Tibial nerve (tissue), 4 donors: Measurements from ENCODE around the gene KCNMA1. TPM values are rescaled to one million over a fixed set of nuclear protein-coding genes. Genes with fewer than 3 reads are reported as not detected.

Experiments used
- DNase-seq, 2 donors: peaks; one replicate each; pipeline ENCODE4 v3.0.0-alpha.2; 2019; ENCODE audit warnings: low spot score in 2 of 2
- H3K27ac ChIP-seq, 4 donors: fragments of 200-600 bp; sonication (generic) in 3 of 4; one replicate each; pipeline ENCODE4 v1.5.1; 2017 to 2019; ENCODE audit warnings: mild to moderate bottlenecking in 1 of 4
- H3K27me3 ChIP-seq, 2 donors: fragments of 200-600 bp; sonication (generic) in 1 of 2; one replicate each; pipeline versions ENCODE4 v1.5.1 to v1.6.0; 2017 to 2019
- H3K36me3 ChIP-seq, 3 donors: fragments of 200-600 bp; sonication (generic); one replicate each; pipeline ENCODE4 v1.5.1; 2018 to 2019
- H3K4me1 ChIP-seq, 4 donors: fragments of 200-600 bp; sonication (generic) in 3 of 4; one replicate each; pipeline ENCODE4 v1.5.1; 2017 to 2019
- H3K4me3 ChIP-seq, 4 donors: fragments of 200-600 bp; sonication (generic) in 3 of 4; one replicate each; pipeline ENCODE4 v1.5.1; 2017 to 2019; ENCODE audit warnings: mild to moderate bottlenecking in 1 of 4, moderate library complexity in 1 of 4
- H3K9me3 ChIP-seq, 4 donors: fragments of 200-600 bp; sonication (generic) in 3 of 4; one replicate each; pipeline ENCODE4 v1.5.1; 2017 to 2019
- CTCF ChIP-seq, 5 experiments: fragments of 200-600 bp in 3 of 5; fragments of 450-650 bp in 2 of 5; sonication (generic) in 3 of 5; IDR thresholded peaks; one replicate each; pipeline ENCODE4 v1.5.1; 2016 to 2019; ENCODE audit warnings: antibody characterized with exemption in 5 of 5, mild to moderate bottlenecking in 3 of 5, moderate library complexity in 2 of 5
- EP300 ChIP-seq, 2 donors: sonication (generic); formaldehyde crosslinking; IDR thresholded peaks; one replicate each; pipeline ENCODE4 v1.6.1; 2017; ENCODE audit warnings: antibody characterized with exemption in 2 of 2, mild to moderate bottlenecking in 1 of 2
- POLR2A ChIP-seq, 2 donors: fragments of 450-650 bp; IDR thresholded peaks; one replicate each; pipeline ENCODE4 v1.6.1; 2017; ENCODE audit warnings: antibody characterized with exemption in 2 of 2, mild to moderate bottlenecking in 2 of 2, moderate library complexity in 2 of 2
- WGBS, 2 donors: methylation state at CpG; one replicate each; pipeline ENCODE4 v1.1.5; 2018; 5-methylcytosine and 5-hydroxymethylcytosine counted together
- total RNA-seq, 4 donors: library from RNA; depleted of rRNA; stranded (reverse); fragments of >200 nt; gene quantifications; one replicate each; pipeline ENCODE4 v1.1.0, GENCODE V29; 2016

KCNMA1 gene
- total RNA-seq, 4 donors from 2014 or later: 10.2 to 19.9 (median 13.7) TPM

DNA sequence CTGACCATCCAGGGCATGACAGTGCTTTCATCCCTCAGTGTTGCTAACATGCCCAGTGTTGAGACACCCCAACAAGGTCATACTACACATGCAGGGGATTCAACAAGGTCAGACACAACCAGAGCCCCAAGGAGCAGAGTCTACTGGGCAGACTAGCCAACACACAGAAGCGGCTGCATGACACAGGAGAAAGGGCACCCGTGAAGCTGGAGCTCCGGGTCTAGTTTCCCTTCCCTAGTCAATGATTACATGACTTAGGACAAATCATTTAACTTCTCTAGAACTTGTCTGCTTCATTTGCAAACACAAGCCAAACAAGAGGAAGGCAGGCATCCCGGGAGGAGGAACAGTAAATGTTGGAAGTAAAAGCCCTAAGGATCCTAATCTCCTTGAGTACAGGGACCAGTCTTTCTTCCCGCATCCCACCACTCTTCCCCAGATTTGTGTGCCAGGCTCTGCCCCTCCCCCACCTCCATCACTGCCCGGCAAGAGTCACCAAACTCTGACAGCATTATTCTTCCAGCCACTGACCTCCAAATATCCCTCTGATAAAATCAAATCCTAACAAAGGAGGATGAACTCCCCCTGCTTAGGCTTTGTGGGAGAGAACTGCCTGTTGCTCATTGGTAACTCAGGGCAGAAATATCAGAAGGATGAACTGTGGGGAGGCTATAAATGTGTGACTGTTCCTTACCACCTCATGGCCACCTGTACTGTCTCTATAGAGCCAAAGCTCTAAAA lies 104.3 kb downstream of the KCNMA1 start:
- Histone ChIP-seq H3K36me3 (no peaks in the 10 kb centered on the region), H3K27me3 (no peaks in the 10 kb centered on the region), H3K27ac (peak overlapping the region in 1 of 4 donors; percentile 43), H3K4me3 (no peak overlapping the region), H3K4me1 (peaks cover 0 to 14% (median 10%) of the 10 kb centered on the region in 4 donors), H3K9me3 (no peaks in the 10 kb centered on the region)
- WGBS, 2 donors: 62% methylated on average over 6 of the region's 6 CpGs
- no peak for DNase-seq
- TF ChIP-seq POLR2A (IDR thresholded peaks at IDR 0.05): no peak
- no peak for TF ChIP-seq EP300 (IDR thresholded peaks at IDR 0.05)
- TF ChIP-seq CTCF (IDR thresholded peaks at IDR 0.05): no peak

DNA sequence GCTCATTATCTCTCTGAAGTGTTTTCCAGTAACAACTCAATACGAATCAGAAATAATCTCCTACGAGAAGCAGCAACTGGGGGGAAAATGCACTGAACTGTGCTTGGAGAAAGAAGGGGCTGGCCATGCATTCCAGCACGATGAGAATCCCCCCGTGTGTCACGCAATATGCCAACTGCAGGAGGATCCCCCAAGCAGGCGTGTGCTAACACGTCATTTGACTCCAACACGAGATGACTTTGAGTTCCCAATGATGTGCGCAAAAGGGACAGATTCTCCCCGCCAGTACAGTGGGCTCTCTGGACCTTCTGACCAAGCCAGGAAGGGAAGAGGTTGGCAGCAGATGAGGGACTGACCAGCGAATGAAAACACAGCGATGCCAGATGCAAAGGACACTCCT lies 105.5 kb downstream of the KCNMA1 start:
- 62 to 74% methylated on average over 12 of the region's 12 CpGs for WGBS, 2 donors
- peaks cover 0 to 15% (median 10%) of the 10 kb centered on the region in 4 donors for H3K4me1 ChIP-seq
- TF ChIP-seq POLR2A (IDR thresholded peaks at IDR 0.05): no peak
- TF ChIP-seq EP300 (IDR thresholded peaks at IDR 0.05): no peak
- no peak for TF ChIP-seq CTCF (IDR thresholded peaks at IDR 0.05)

GRCh38 chr10:77531441-77532001 lies 106.1 kb downstream of the KCNMA1 start:
- peak in 1 of 2 donors; percentile 32 for DNase-seq
- Histone ChIP-seq H3K9me3 (no peaks in the 10 kb centered on the region), H3K36me3 (no peaks in the 10 kb centered on the region), H3K4me1 (peaks cover 0 to 21% (median 10%) of the 10 kb centered on the region in 4 donors), H3K27me3 (no peaks in the 10 kb centered on the region), H3K27ac (peak overlapping the region in 2 of 4 donors; percentile 1 to 34), H3K4me3 (no peak overlapping the region)
- TF ChIP-seq EP300 (IDR thresholded peaks at IDR 0.05) (peak in 1 of 2 donors; percentile 28), POLR2A (IDR thresholded peaks at IDR 0.05) (no peak)
- WGBS, 2 donors: 14 to 26% methylated on average over 10 of the region's 10 CpGs

More for the DNA sequence above, 105.5 kb downstream of the KCNMA1 start:
- no peaks in the 10 kb centered on the region for H3K9me3 ChIP-seq
- peak overlapping the region in 1 of 4 donors; percentile 1 for H3K27ac ChIP-seq
- no peaks in the 10 kb centered on the region for H3K27me3 ChIP-seq
- no peak overlapping the region for H3K4me3 ChIP-seq
- DNase-seq: no peak
- H3K36me3 ChIP-seq: no peaks in the 10 kb centered on the region

- H3K4me1 ChIP-seq: peaks cover 0 to 24% (median 10%) of the 10 kb centered on the region in 4 donors
- no peak for TF ChIP-seq POLR2A (IDR thresholded peaks at IDR 0.05)
- TF ChIP-seq EP300 (IDR thresholded peaks at IDR 0.05): no peak
- no peak for TF ChIP-seq CTCF (IDR thresholded peaks at IDR 0.05)
- no peak overlapping the region for H3K27ac ChIP-seq
- no peaks in the 10 kb centered on the region for H3K36me3 ChIP-seq
- no peaks in the 10 kb centered on the region for H3K27me3 ChIP-seq
- H3K4me3 ChIP-seq: no peak overlapping the region
- WGBS, 2 donors: 59 to 62% methylated on average over 3 of the region's 3 CpGs
- no peaks in the 10 kb centered on the region for H3K9me3 ChIP-seq
- DNase-seq: no peak
Measured at GRCh38 chr10:77530011-77530410, 107.6 kb downstream of the KCNMA1 start.

GRCh38 chr10:77529050-77529576 lies 108.5 kb downstream of the KCNMA1 start:
- no peak for TF ChIP-seq POLR2A (IDR thresholded peaks at IDR 0.05)
- H3K4me3 ChIP-seq: no peak overlapping the region
- 74 to 79% methylated on average over 3 of the region's 3 CpGs for WGBS, 2 donors
- no peak overlapping the region for H3K27ac ChIP-seq
- H3K36me3 ChIP-seq: no peaks in the 10 kb centered on the region
- no peaks in the 10 kb centered on the region for H3K27me3 ChIP-seq
- no peak for DNase-seq
- no peaks in the 10 kb centered on the region for H3K9me3 ChIP-seq
- peaks cover 0 to 30% (median 10%) of the 10 kb centered on the region in 4 donors for H3K4me1 ChIP-seq

- TF ChIP-seq EP300 (IDR thresholded peaks at IDR 0.05) (no peak), CTCF (IDR thresholded peaks at IDR 0.05) (no peak), POLR2A (IDR thresholded peaks at IDR 0.05) (no peak)
- H3K27ac ChIP-seq: no peak overlapping the region
- WGBS, 2 donors: 91 to 95% methylated on average over 2 of the region's 2 CpGs
- no peak for DNase-seq
- H3K27me3 ChIP-seq: no peaks in the 10 kb centered on the region
- no peaks in the 10 kb centered on the region for H3K36me3 ChIP-seq
- H3K9me3 ChIP-seq: no peaks in the 10 kb centered on the region
- no peak overlapping the region for H3K4me3 ChIP-seq
- peaks cover 0 to 38% (median 10%) of the 10 kb centered on the region in 4 donors for H3K4me1 ChIP-seq
Measured at GRCh38 chr10:77527839-77528238, 109.8 kb downstream of the KCNMA1 start.
